Activated B cell treated with CpG ODN at 0.5 μM for 24 hours (primary cell): ENCODE data around the gene CSNK1D. TPM values are rescaled to one million over a fixed set of nuclear protein-coding genes. Genes with fewer than 3 reads are reported as not detected.

Experiments
- ATAC-seq: fragments of 200-7000 bp; cut with Tn5 transposase; one replicate; pipeline ENCODE4 v1.10.0; 2021; ENCODE audit warnings: low read depth, mild to moderate bottlenecking, moderate library complexity
- CTCF ChIA-PET: fragments of 350-600 bp; sonication (Branson Sonifier 250); formaldehyde crosslinking; loops from one replicate; lab custom pipeline; 2021; ENCODE audit warnings: antibody characterized with exemption; lab: Charles Lee
- POLR2A ChIA-PET: fragments of 350-600 bp; sonication (Branson Sonifier 250); formaldehyde crosslinking; loops from one replicate; lab custom pipeline; 2021; ENCODE audit warnings: antibody characterized with exemption; lab: Charles Lee
- DNase-seq: peaks from one replicate; pipeline ENCODE4 v3.0.0; 2022
- H3K27ac Mint-ChIP-seq: one replicate; pipeline ENCODE4 v1.8.0; 2020; ENCODE audit warnings: mixed read lengths
- H3K27me3 Mint-ChIP-seq: one replicate; pipeline ENCODE4 v1.8.0; 2021; ENCODE audit warnings: mixed read lengths
- H3K36me3 Mint-ChIP-seq: one replicate; pipeline ENCODE4 v1.8.0; 2021; ENCODE audit warnings: low read depth, mixed read lengths
- H3K4me1 Mint-ChIP-seq: one replicate; pipeline ENCODE4 v1.8.0; 2021; ENCODE audit warnings: mixed read lengths
- H3K4me3 Mint-ChIP-seq: one replicate; pipeline ENCODE4 v1.8.0; 2020; ENCODE audit warnings: mild to moderate bottlenecking, mixed read lengths
- H3K9me3 Mint-ChIP-seq: one replicate; pipeline ENCODE4 v1.8.0; 2020; ENCODE audit warnings: mixed read lengths
- CTCF ChIP-seq: fragments of 200-600 bp; IDR thresholded peaks from one replicate; pipeline ENCODE4 v1.8.0; 2022; ENCODE audit warnings: antibody characterized with exemption, mild to moderate bottlenecking
- intact Hi-C: fragments of 100-400 bp; cut with micrococcal nuclease; formaldehyde crosslinking; loops from one replicate; pipeline ENCODE4 v1.15.1; 2024
- total RNA-seq: library from RNA; stranded (reverse); gene quantifications from 2 replicates; pipeline ENCODE4 v1.2.3, GENCODE V29; 2022

Gene CSNK1D
- total RNA-seq, 1 donor from 2014 or later = 170 TPM

- Mint-ChIP-seq H3K27me3 (no peaks in the 10 kb centered on the region), H3K4me3 (no peak overlapping the region), H3K27ac (no peak overlapping the region), H3K4me1 (peaks cover 12% of the 10 kb centered on the region), H3K9me3 (no peaks in the 10 kb centered on the region), H3K36me3 (no peaks in the 10 kb centered on the region)
- TF ChIP-seq CTCF = no peak
- ChIA-PET CTCF (interaction anchor here (1.5 kb wide), 1 partner anchor 20 kb away, joined by 3 read pairs; no protein-coding TSS in a partner anchor), POLR2A (interaction anchor here (0.6 kb wide), 1 partner anchor 112 kb away, joined by 4 read pairs; no protein-coding TSS in a partner anchor)
- ATAC-seq = no peak
- DNase-seq = no peak
- intact Hi-C loops = loop anchor here (5.0 kb wide), 1 partner anchor 189 kb away; the partner anchor contains the start of gene DCXR
Observed at GRCh38 chr17:82226146-82226808, 47.2 kb downstream of the CSNK1D start.

- no peak for TF ChIP-seq CTCF
- POLR2A ChIA-PET = interaction anchor here (0.6 kb wide), 1 partner anchor 112 kb away, joined by 4 read pairs; no protein-coding TSS in a partner anchor
- Mint-ChIP-seq H3K36me3 (no peaks in the 10 kb centered on the region), H3K27me3 (no peaks in the 10 kb centered on the region), H3K4me3 (no peak overlapping the region), H3K27ac (no peak overlapping the region), H3K4me1 (peaks cover 12% of the 10 kb centered on the region), H3K9me3 (no peaks in the 10 kb centered on the region)
- no peak for DNase-seq
- CTCF ChIA-PET = no interaction called here
- no peak for ATAC-seq
- intact Hi-C loops = loop anchor here (5.0 kb wide), 1 partner anchor 188 kb away; the partner anchor contains the start of gene DCXR
Observed at GRCh38 chr17:82225368-82226029, 48.0 kb downstream of the CSNK1D start.

DNA sequence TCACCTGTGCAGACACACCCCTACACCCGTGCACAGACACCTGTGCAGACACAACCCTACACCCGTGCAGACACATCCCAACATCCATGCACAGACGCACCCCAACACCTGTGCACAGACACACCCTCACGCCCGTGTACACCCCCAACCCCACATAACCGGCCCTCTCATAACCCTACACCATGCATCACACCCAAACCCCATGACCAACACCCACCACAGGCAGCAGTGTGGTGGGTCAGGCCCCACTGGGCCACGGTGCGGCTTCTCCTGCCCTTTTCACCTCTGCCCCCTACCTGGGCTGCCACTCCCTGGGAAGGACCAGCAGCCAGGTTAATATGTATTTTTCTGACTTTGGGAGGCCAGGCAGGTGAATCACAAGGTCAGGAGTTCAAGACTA lies 48.8 kb downstream of the CSNK1D start:
- ChIA-PET CTCF (no interaction called here), POLR2A (no interaction called here)
- intact Hi-C loops = loop anchor here (5.0 kb wide), 1 partner anchor 187 kb away; the partner anchor contains the start of gene DCXR
- H3K27me3 Mint-ChIP-seq = no peaks in the 10 kb centered on the region
- no peak overlapping the region for H3K4me3 Mint-ChIP-seq
- H3K27ac Mint-ChIP-seq = no peak overlapping the region
- DNase-seq = no peak
- H3K36me3 Mint-ChIP-seq = no peaks in the 10 kb centered on the region
- peaks cover 5% of the 10 kb centered on the region for H3K4me1 Mint-ChIP-seq
- no peak for TF ChIP-seq CTCF
- ATAC-seq = no peak
- H3K9me3 Mint-ChIP-seq = no peaks in the 10 kb centered on the region

DNA sequence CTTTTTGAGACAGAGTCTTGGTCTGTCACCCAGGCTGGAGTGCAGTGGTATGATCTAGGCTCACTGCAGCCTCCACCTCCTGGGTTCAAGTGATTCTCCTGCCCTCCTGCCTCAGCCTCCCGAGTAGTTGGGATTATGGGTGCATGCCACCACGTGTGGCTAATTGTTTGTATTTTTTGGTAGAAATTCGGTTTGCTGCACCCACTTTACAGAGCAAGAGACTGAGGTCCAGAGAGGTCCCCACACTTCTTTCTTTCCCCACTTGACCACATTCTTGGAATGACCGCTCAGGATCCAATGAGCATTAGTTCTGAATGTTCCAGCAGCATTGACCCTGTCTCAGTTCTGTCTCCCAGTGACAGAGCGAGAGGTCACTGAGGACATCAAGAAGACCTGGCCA lies 50.0 kb downstream of the CSNK1D start:
- no peak overlapping the region for H3K4me3 Mint-ChIP-seq
- intact Hi-C loops = no loop called here
- POLR2A ChIA-PET = no interaction called here
- no peak overlapping the region for H3K27ac Mint-ChIP-seq
- CTCF ChIA-PET = no interaction called here
- no peaks in the 10 kb centered on the region for H3K27me3 Mint-ChIP-seq
- peaks cover 3% of the 10 kb centered on the region for H3K4me1 Mint-ChIP-seq
- no peaks in the 10 kb centered on the region for H3K36me3 Mint-ChIP-seq
- ATAC-seq = no peak
- no peak for TF ChIP-seq CTCF
- no peaks in the 10 kb centered on the region for H3K9me3 Mint-ChIP-seq
- DNase-seq = no peak

DNA sequence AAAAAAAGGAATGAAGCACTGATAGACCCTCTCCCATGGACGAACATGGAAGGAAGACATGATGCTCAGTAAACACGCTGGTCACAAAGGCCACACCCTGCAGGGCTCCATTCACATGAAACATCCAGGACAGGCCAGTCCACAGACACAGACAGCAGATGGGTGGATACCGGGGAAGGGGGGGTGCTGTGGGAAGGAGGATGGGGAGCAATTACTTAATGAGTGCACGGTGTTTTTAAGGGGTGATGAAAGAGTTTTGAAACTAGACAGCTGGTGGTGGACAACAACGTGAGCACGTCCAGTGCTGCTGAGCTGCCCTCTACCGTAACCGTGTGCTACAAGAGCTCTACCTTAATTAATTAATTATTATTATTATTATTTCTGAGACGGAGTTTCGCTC lies 50.7 kb downstream of the CSNK1D start:
- Mint-ChIP-seq H3K36me3 (no peaks in the 10 kb centered on the region), H3K27me3 (no peaks in the 10 kb centered on the region), H3K4me1 (peaks cover 2% of the 10 kb centered on the region), H3K4me3 (no peak overlapping the region), H3K27ac (no peak overlapping the region), H3K9me3 (no peaks in the 10 kb centered on the region)
- intact Hi-C loops = no loop called here
- ChIA-PET CTCF (no interaction called here), POLR2A (interaction anchor here (0.6 to 0.7 kb wide), 2 partner anchors 9 to 271 kb away, joined by 3 to 9 read pairs; no protein-coding TSS in a partner anchor)
- no peak for ATAC-seq
- no peak for DNase-seq
- no peak for TF ChIP-seq CTCF
